ENCODE results near the gene SGIP1.

The SGIP1 gene

GRCh38 chr1:66599899-66600737 lies 66.2 kb downstream of the SGIP1 start:
- Histone ChIP-seq H3K4me1 (ENCODE audit: control insufficient read depth in 2 of 2, insufficient read depth in 1 of 2, low read depth in 1 of 2, low read length in 2 of 2) (no peaks in the 10 kb centered on the region), H3K36me3 (replicated peaks in 1 of 2; ENCODE audit: control insufficient read depth in 2 of 2, insufficient read depth in 2 of 2, low read length in 2 of 2) (no peaks in the 10 kb centered on the region), H4K8ac (ENCODE audit: low read depth, low read length) (no peak overlapping the region), H2BK15ac (ENCODE audit: low read length) (no peak overlapping the region), H2BK5ac (ENCODE audit: low read length) (no peak overlapping the region), H2AFZ (ENCODE audit: low read length) (no peak overlapping the region), H3K14ac (ENCODE audit: low read length) (no peak overlapping the region), H3K9ac (ENCODE audit: low read depth, low read length, poor library complexity) (no peak overlapping the region), H3K18ac (ENCODE audit: low read length) (no peak overlapping the region), H3K27me3 (ENCODE audit: control insufficient read depth in 3 of 3, insufficient read depth in 3 of 3, low read depth in 1 of 3, low read length in 3 of 3) (no peaks in the 10 kb centered on the region), H2BK12ac (ENCODE audit: low read length) (no peak overlapping the region), H3K27ac (replicated peaks; ENCODE audit: low read length) (no peak overlapping the region), H3K9me3 (replicated peaks in 1 of 2; ENCODE audit: control insufficient read depth in 2 of 2, insufficient read depth in 1 of 2, low read depth in 1 of 2, low read length in 2 of 2) (no peaks in the 10 kb centered on the region), H3K4ac (ENCODE audit: low read length) (no peak overlapping the region), H2AK5ac (ENCODE audit: low read depth, low read length) (no peak overlapping the region), H3K79me1 (ENCODE audit: low read depth, low read length) (no peaks in the 10 kb centered on the region), H3K4me3 (ENCODE audit: low read length in 2 of 2) (no peak overlapping the region), H3K23ac (ENCODE audit: low read depth, low read length, poor library complexity) (no peak overlapping the region), H3K4me2 (ENCODE audit: insufficient read depth, low read length, poor library complexity, severe bottlenecking) (no peak overlapping the region), H4K91ac (ENCODE audit: low read depth, low read length, poor library complexity) (no peak overlapping the region), H2BK120ac (ENCODE audit: low read depth, low read length) (no peak overlapping the region)
- no CpG with 5 or more reads among the region's 14 CpGs for WGBS, 2 donors (ENCODE audit: extremely low coverage in 2 of 2, insufficient read length in 2 of 2, insufficient replicate concordance in 1 of 2)
- DNase-seq (ENCODE audit: low spot score): no peak

GRCh38 chr1:66605419-66605997 lies 71.6 kb downstream of the SGIP1 start:
- H2BK12ac ChIP-seq (ENCODE audit: low read length): no peak overlapping the region
- H3K4me2 ChIP-seq (ENCODE audit: insufficient read depth, low read length, poor library complexity, severe bottlenecking): no peak overlapping the region
- no peak overlapping the region for H3K4me3 ChIP-seq (ENCODE audit: low read length in 2 of 2)
- H3K27ac ChIP-seq (replicated peaks; ENCODE audit: low read length): no peak overlapping the region
- H3K18ac ChIP-seq (ENCODE audit: low read length): no peak overlapping the region
- no peak overlapping the region for H2AFZ ChIP-seq (ENCODE audit: low read length)
- no CpG with 5 or more reads among the region's 10 CpGs for WGBS, 2 donors (ENCODE audit: extremely low coverage in 2 of 2, insufficient read length in 2 of 2, insufficient replicate concordance in 1 of 2)
- H3K27me3 ChIP-seq (ENCODE audit: control insufficient read depth in 3 of 3, insufficient read depth in 3 of 3, low read depth in 1 of 3, low read length in 3 of 3): no peaks in the 10 kb centered on the region
- H2AK5ac ChIP-seq (ENCODE audit: low read depth, low read length): no peak overlapping the region
- no peak overlapping the region for H2BK120ac ChIP-seq (ENCODE audit: low read depth, low read length)
- no peaks in the 10 kb centered on the region for H3K79me1 ChIP-seq (ENCODE audit: low read depth, low read length)
- H4K8ac ChIP-seq (ENCODE audit: low read depth, low read length): no peak overlapping the region
- H2BK5ac ChIP-seq (ENCODE audit: low read length): no peak overlapping the region
- no peak overlapping the region for H3K9ac ChIP-seq (ENCODE audit: low read depth, low read length, poor library complexity)
- no peak overlapping the region for H3K23ac ChIP-seq (ENCODE audit: low read depth, low read length, poor library complexity)
- no peak overlapping the region for H2BK15ac ChIP-seq (ENCODE audit: low read length)
- H3K4ac ChIP-seq (ENCODE audit: low read length): no peak overlapping the region
- H3K4me1 ChIP-seq (ENCODE audit: control insufficient read depth in 2 of 2, insufficient read depth in 1 of 2, low read depth in 1 of 2, low read length in 2 of 2): no peaks in the 10 kb centered on the region
- H3K9me3 ChIP-seq (replicated peaks in 1 of 2; ENCODE audit: control insufficient read depth in 2 of 2, insufficient read depth in 1 of 2, low read depth in 1 of 2, low read length in 2 of 2): no peaks in the 10 kb centered on the region
- H3K36me3 ChIP-seq (replicated peaks in 1 of 2; ENCODE audit: control insufficient read depth in 2 of 2, insufficient read depth in 2 of 2, low read length in 2 of 2): no peaks in the 10 kb centered on the region
- H3K14ac ChIP-seq (ENCODE audit: low read length): no peak overlapping the region
- no peak for DNase-seq (ENCODE audit: low spot score)
- H4K91ac ChIP-seq (ENCODE audit: low read depth, low read length, poor library complexity): no peak overlapping the region

GRCh38 chr1:66606362-66607065 lies 72.6 kb downstream of the SGIP1 start:
- H3K27ac ChIP-seq (replicated peaks; ENCODE audit: low read length): no peak overlapping the region
- H3K18ac ChIP-seq (ENCODE audit: low read length): no peak overlapping the region

GRCh38 chr1:66607458-66607857 lies 73.5 kb downstream of the SGIP1 start:
- Histone ChIP-seq H3K36me3 (replicated peaks in 1 of 2; ENCODE audit: control insufficient read depth in 2 of 2, insufficient read depth in 2 of 2, low read length in 2 of 2) (no peaks in the 10 kb centered on the region), H4K8ac (ENCODE audit: low read depth, low read length) (no peak overlapping the region), H2AK5ac (ENCODE audit: low read depth, low read length) (no peak overlapping the region), H3K4me1 (ENCODE audit: control insufficient read depth in 2 of 2, insufficient read depth in 1 of 2, low read depth in 1 of 2, low read length in 2 of 2) (no peaks in the 10 kb centered on the region), H4K91ac (ENCODE audit: low read depth, low read length, poor library complexity) (no peak overlapping the region), H2BK5ac (ENCODE audit: low read length) (no peak overlapping the region), H3K4me3 (ENCODE audit: low read length in 2 of 2) (no peak overlapping the region), H3K79me1 (ENCODE audit: low read depth, low read length) (no peaks in the 10 kb centered on the region), H2BK15ac (ENCODE audit: low read length) (no peak overlapping the region), H2BK12ac (ENCODE audit: low read length) (no peak overlapping the region), H3K14ac (ENCODE audit: low read length) (no peak overlapping the region), H2BK120ac (ENCODE audit: low read depth, low read length) (no peak overlapping the region), H3K27me3 (ENCODE audit: control insufficient read depth in 3 of 3, insufficient read depth in 3 of 3, low read depth in 1 of 3, low read length in 3 of 3) (no peaks in the 10 kb centered on the region), H3K4ac (ENCODE audit: low read length) (no peak overlapping the region), H3K9ac (ENCODE audit: low read depth, low read length, poor library complexity) (no peak overlapping the region), H3K9me3 (replicated peaks in 1 of 2; ENCODE audit: control insufficient read depth in 2 of 2, insufficient read depth in 1 of 2, low read depth in 1 of 2, low read length in 2 of 2) (no peaks in the 10 kb centered on the region), H3K18ac (ENCODE audit: low read length) (no peak overlapping the region), H3K4me2 (ENCODE audit: insufficient read depth, low read length, poor library complexity, severe bottlenecking) (no peak overlapping the region), H2AFZ (ENCODE audit: low read length) (no peak overlapping the region), H3K27ac (replicated peaks; ENCODE audit: low read length) (no peak overlapping the region), H3K23ac (ENCODE audit: low read depth, low read length, poor library complexity) (no peak overlapping the region)
- no peak for DNase-seq (ENCODE audit: low spot score)
- WGBS, 2 donors (ENCODE audit: extremely low coverage in 2 of 2, insufficient read length in 2 of 2, insufficient replicate concordance in 1 of 2): no CpG with 5 or more reads among the region's 2 CpGs

More at GRCh38 chr1:66606362-66607065, 72.6 kb downstream of the SGIP1 start:
- no CpG with 5 or more reads among the region's 3 CpGs for WGBS, 2 donors (ENCODE audit: extremely low coverage in 2 of 2, insufficient read length in 2 of 2, insufficient replicate concordance in 1 of 2)
- no peaks in the 10 kb centered on the region for H3K4me1 ChIP-seq (ENCODE audit: control insufficient read depth in 2 of 2, insufficient read depth in 1 of 2, low read depth in 1 of 2, low read length in 2 of 2)
- no peak overlapping the region for H3K4me3 ChIP-seq (ENCODE audit: low read length in 2 of 2)
- H3K14ac ChIP-seq (ENCODE audit: low read length): no peak overlapping the region
- H3K9me3 ChIP-seq (replicated peaks in 1 of 2; ENCODE audit: control insufficient read depth in 2 of 2, insufficient read depth in 1 of 2, low read depth in 1 of 2, low read length in 2 of 2): no peaks in the 10 kb centered on the region
- no peaks in the 10 kb centered on the region for H3K27me3 ChIP-seq (ENCODE audit: control insufficient read depth in 3 of 3, insufficient read depth in 3 of 3, low read depth in 1 of 3, low read length in 3 of 3)
- no peak overlapping the region for H4K8ac ChIP-seq (ENCODE audit: low read depth, low read length)
- no peaks in the 10 kb centered on the region for H3K36me3 ChIP-seq (replicated peaks in 1 of 2; ENCODE audit: control insufficient read depth in 2 of 2, insufficient read depth in 2 of 2, low read length in 2 of 2)
- H2AK5ac ChIP-seq (ENCODE audit: low read depth, low read length): no peak overlapping the region
- DNase-seq (ENCODE audit: low spot score): no peak
- no peak overlapping the region for H2AFZ ChIP-seq (ENCODE audit: low read length)
- H2BK15ac ChIP-seq (ENCODE audit: low read length): no peak overlapping the region
- H4K91ac ChIP-seq (ENCODE audit: low read depth, low read length, poor library complexity): no peak overlapping the region
- H2BK12ac ChIP-seq (ENCODE audit: low read length): no peak overlapping the region
- no peak overlapping the region for H2BK5ac ChIP-seq (ENCODE audit: low read length)
- H3K4me2 ChIP-seq (ENCODE audit: insufficient read depth, low read length, poor library complexity, severe bottlenecking): no peak overlapping the region
- no peak overlapping the region for H3K4ac ChIP-seq (ENCODE audit: low read length)
- no peak overlapping the region for H2BK120ac ChIP-seq (ENCODE audit: low read depth, low read length)
- H3K23ac ChIP-seq (ENCODE audit: low read depth, low read length, poor library complexity): no peak overlapping the region
- H3K9ac ChIP-seq (ENCODE audit: low read depth, low read length, poor library complexity): no peak overlapping the region
- no peaks in the 10 kb centered on the region for H3K79me1 ChIP-seq (ENCODE audit: low read depth, low read length)
